ENCODE data around the gene SGK1.
A peak's percentile ranks its signal among the peaks of the same experiment; 100 is the strongest.
"Not testable (repeated sequence)": the region's sequence is repeated elsewhere in the genome, so short reads cannot be mapped to it uniquely, and the experiment has no call there.

Gene SGK1

GRCh38 chr6:134193536-134194498, 124.1 kb downstream of the SGK1 start:
- no peak for DNase-seq

- not testable (repeated sequence) for DNase-seq
Measured at GRCh38 chr6:134192609-134193008, 125.3 kb downstream of the SGK1 start.

GRCh38 chr6:134190883-134191282, 127.0 kb downstream of the SGK1 start:
- no peak for DNase-seq

GRCh38 chr6:134187751-134188150, 130.2 kb downstream of the SGK1 start:
- no peak for DNase-seq

- no peak for DNase-seq
Measured at GRCh38 chr6:134187154-134187553, 130.8 kb downstream of the SGK1 start.

GRCh38 chr6:134186355-134186754, 131.6 kb downstream of the SGK1 start:
- DNase-seq = no peak

- DNase-seq = no peak
Measured at GRCh38 chr6:134185277-134185676, 132.6 kb downstream of the SGK1 start.

- no peak for DNase-seq
Measured at GRCh38 chr6:134183844-134184243, 134.1 kb downstream of the SGK1 start.

GRCh38 chr6:134182528-134182927, 135.4 kb downstream of the SGK1 start:
- DNase-seq = peak in 3 of 56 donors; percentile 5 to 35 (median 26)

GRCh38 chr6:134181726-134182125, 136.2 kb downstream of the SGK1 start:
- not testable (repeated sequence) for DNase-seq

- DNase-seq = not testable (repeated sequence)
Measured at GRCh38 chr6:134181251-134181650, 136.7 kb downstream of the SGK1 start.

GRCh38 chr6:134180540-134180939, 137.4 kb downstream of the SGK1 start:
- DNase-seq = not testable (repeated sequence)

GRCh38 chr6:134178161-134179044, 139.5 kb downstream of the SGK1 start:
- DNase-seq = peak; percentile 18 to 88 (median 72)

GRCh38 chr6:134177753-134178160, 140.2 kb downstream of the SGK1 start:
- DNase-seq = peak in 7 of 56 donors; percentile 25 to 69 (median 51)

- DNase-seq = no peak
Measured at GRCh38 chr6:134177236-134177635, 140.7 kb downstream of the SGK1 start.

- peak in 47 of 56 donors; percentile 27 to 75 (median 50) for DNase-seq
Measured at GRCh38 chr6:134176264-134176975, 141.5 kb downstream of the SGK1 start.

- DNase-seq = peak in 41 of 56 donors; percentile 21 to 86 (median 69)
Measured at GRCh38 chr6:134175532-134176263, 142.2 kb downstream of the SGK1 start.

GRCh38 chr6:134174672-134175531, 143.0 kb downstream of the SGK1 start:
- peak; percentile 60 to 99 (median 94) for DNase-seq

GRCh38 chr6:134173936-134174671, 143.8 kb downstream of the SGK1 start:
- peak in 52 of 56 donors; percentile 22 to 94 (median 72) for DNase-seq

Measured in nucleus accumbens (tissue), 56 donors.